Liver (tissue), 9 donors: ENCODE measurements around the gene RFT1. TPM values are rescaled to one million over a fixed set of nuclear protein-coding genes. Genes with fewer than 3 reads are reported as not detected.

Source experiments
- DNase-seq: peaks from one replicate; pipeline ENCODE4 v3.0.0-alpha.2; 2017; ENCODE audit warnings: low spot score
- H3K27ac ChIP-seq, 2 donors: one replicate each; pipeline ENCODE4 v1.7.0; 2013; ENCODE audit warnings: inconsistent platforms in 2 of 2, low read length in 2 of 2, control low read depth in 1 of 2, low read depth in 1 of 2, mild to moderate bottlenecking in 1 of 2
- H3K27me3 ChIP-seq, 4 donors: one replicate each; pipeline versions ENCODE4 v1.6.1 to v1.7.0; 2013; ENCODE audit warnings: low read length in 3 of 4, inconsistent platforms in 1 of 4, mild to moderate bottlenecking in 1 of 4, moderate library complexity in 1 of 4; ENCODE audit not compliant: control insufficient read depth in 4 of 4, insufficient read depth in 4 of 4
- H3K36me3 ChIP-seq, 4 donors: one replicate each; pipeline versions ENCODE4 v1.6.1 to v1.7.0; 2013; ENCODE audit warnings: low read length in 3 of 4, mild to moderate bottlenecking in 3 of 4, low read depth in 1 of 4, moderate library complexity in 1 of 4; ENCODE audit not compliant: control insufficient read depth in 4 of 4, insufficient read depth in 3 of 4
- H3K4me1 ChIP-seq, 4 donors: one replicate each; pipeline versions ENCODE4 v1.6.1 to v1.7.0; 2013; ENCODE audit warnings: low read length in 3 of 4, mild to moderate bottlenecking in 3 of 4, moderate library complexity in 1 of 4; ENCODE audit not compliant: control insufficient read depth in 4 of 4, insufficient read depth in 4 of 4
- H3K4me3 ChIP-seq, 3 donors: one replicate each; pipeline versions ENCODE4 v1.6.1 to v1.7.0; 2013; ENCODE audit warnings: low read length in 3 of 3, control low read depth in 1 of 3, low read depth in 1 of 3, mild to moderate bottlenecking in 1 of 3
- H3K9ac ChIP-seq, 2 donors: one replicate each; pipeline ENCODE4 v1.7.0; 2013; ENCODE audit warnings: low read length in 2 of 2, mild to moderate bottlenecking in 2 of 2, moderate library complexity in 2 of 2, control low read depth in 1 of 2, low read depth in 1 of 2
- H3K9me3 ChIP-seq, 4 donors: one replicate each; pipeline versions ENCODE4 v1.6.1 to v1.7.0; 2013; ENCODE audit warnings: low read length in 3 of 4; ENCODE audit not compliant: control insufficient read depth in 4 of 4
- EGR1 ChIP-seq, 2 donors: IDR thresholded peaks; 2 replicates each; pipeline ENCODE4 v1.6.1; 2016 to 2018; ENCODE audit warnings: antibody characterized with exemption in 2 of 2, low read depth in 2 of 2
- FOXA1 ChIP-seq: IDR thresholded peaks from 2 replicates; pipeline ENCODE4 v1.6.1; 2016; ENCODE audit warnings: antibody characterized with exemption
- FOXA2 ChIP-seq: IDR thresholded peaks from 2 replicates; pipeline ENCODE4 v1.6.1; 2016; ENCODE audit warnings: antibody characterized with exemption
- GABPA ChIP-seq, 2 donors: IDR thresholded peaks in 1 of 2; conservative IDR thresholded peaks in 1 of 2; 2 replicates each; pipeline ENCODE4 v1.6.1; 2016; ENCODE audit warnings: antibody characterized with exemption in 2 of 2, mild to moderate bottlenecking in 1 of 2, moderate library complexity in 1 of 2
- HNF4A ChIP-seq, 2 donors: conservative IDR thresholded peaks; 2 replicates each; pipeline ENCODE4 v1.6.1; 2016; ENCODE audit warnings: antibody characterized with exemption in 2 of 2, mild to moderate bottlenecking in 2 of 2
- HNF4G ChIP-seq: IDR thresholded peaks from 2 replicates; pipeline ENCODE4 v1.6.1; 2016; ENCODE audit warnings: antibody characterized with exemption
- JUND ChIP-seq, 2 donors: IDR thresholded peaks; 2 replicates each; pipeline ENCODE4 v1.6.1; 2016; ENCODE audit warnings: antibody characterized with exemption in 2 of 2
- NR2F2 ChIP-seq: IDR thresholded peaks from 2 replicates; pipeline ENCODE4 v1.6.1; 2016; ENCODE audit warnings: antibody characterized with exemption
- RAD21 ChIP-seq, 2 donors: IDR thresholded peaks; 2 replicates each; pipeline ENCODE4 v1.6.1; 2016; ENCODE audit warnings: antibody characterized with exemption in 2 of 2, mild to moderate bottlenecking in 2 of 2
- RXRA ChIP-seq, 2 donors: IDR thresholded peaks; 2 replicates each; pipeline ENCODE4 v1.6.1; 2017 to 2018; ENCODE audit warnings: antibody characterized with exemption in 2 of 2, mild to moderate bottlenecking in 1 of 2
- TAF1 ChIP-seq: conservative IDR thresholded peaks from 2 replicates; pipeline ENCODE4 v1.6.1; 2016; ENCODE audit warnings: antibody characterized with exemption, mild to moderate bottlenecking
- YY1 ChIP-seq: IDR thresholded peaks from 2 replicates; pipeline ENCODE4 v1.6.1; 2016; ENCODE audit warnings: antibody characterized with exemption, mild to moderate bottlenecking
- WGBS: extraction: QIAGEN DNeasy Blood & Tissue Kit; methylation state at CpG from one replicate; pipeline ENCODE4 v1.1.7; 2013; 5-methylcytosine and 5-hydroxymethylcytosine counted together
- polyA plus RNA-seq, 2 donors: library from polyadenylated mRNA; stranded (reverse) in 1 of 2; unstranded in 1 of 2; fragments of 200-250 nt in 1 of 2; fragments of >200 nt in 1 of 2; fragmentation: Nextera tagmentation in 1 of 2; extraction: Ambion mirVana in 1 of 2; gene quantifications; one replicate each; pipeline versions ENCODE4 v1.2.1 to v1.2.3, GENCODE V29; 2013 to 2015
- total RNA-seq, 2 donors: library from RNA; depleted of rRNA; stranded (reverse); fragments of >200 nt; gene quantifications; one replicate each; pipeline ENCODE4 v1.2.3, GENCODE V29; 2014
- TF ChIP-seq, protein P1 (sequence below): IDR thresholded peaks from 2 replicates; pipeline ENCODE4 v1.6.1; 2016; ENCODE audit warnings: antibody characterized with exemption
- TF ChIP-seq, protein P2 (sequence below): IDR thresholded peaks from 2 replicates; pipeline ENCODE4 v1.6.1; 2016; ENCODE audit warnings: antibody characterized with exemption
- TF ChIP-seq, protein P3 (sequence below): IDR thresholded peaks from 2 replicates; pipeline ENCODE4 v1.6.1; 2016; ENCODE audit warnings: antibody characterized with exemption
- donor health status: healthy.
- donor health status: healthy.
- donor health status: healthy.
- donor health status: healthy.
- donor health status: healthy.

Gene RFT1
- total and polyA plus RNA-seq, 4 donors: 8.0 to 12.6 (median 11.8) TPM

DNA sequence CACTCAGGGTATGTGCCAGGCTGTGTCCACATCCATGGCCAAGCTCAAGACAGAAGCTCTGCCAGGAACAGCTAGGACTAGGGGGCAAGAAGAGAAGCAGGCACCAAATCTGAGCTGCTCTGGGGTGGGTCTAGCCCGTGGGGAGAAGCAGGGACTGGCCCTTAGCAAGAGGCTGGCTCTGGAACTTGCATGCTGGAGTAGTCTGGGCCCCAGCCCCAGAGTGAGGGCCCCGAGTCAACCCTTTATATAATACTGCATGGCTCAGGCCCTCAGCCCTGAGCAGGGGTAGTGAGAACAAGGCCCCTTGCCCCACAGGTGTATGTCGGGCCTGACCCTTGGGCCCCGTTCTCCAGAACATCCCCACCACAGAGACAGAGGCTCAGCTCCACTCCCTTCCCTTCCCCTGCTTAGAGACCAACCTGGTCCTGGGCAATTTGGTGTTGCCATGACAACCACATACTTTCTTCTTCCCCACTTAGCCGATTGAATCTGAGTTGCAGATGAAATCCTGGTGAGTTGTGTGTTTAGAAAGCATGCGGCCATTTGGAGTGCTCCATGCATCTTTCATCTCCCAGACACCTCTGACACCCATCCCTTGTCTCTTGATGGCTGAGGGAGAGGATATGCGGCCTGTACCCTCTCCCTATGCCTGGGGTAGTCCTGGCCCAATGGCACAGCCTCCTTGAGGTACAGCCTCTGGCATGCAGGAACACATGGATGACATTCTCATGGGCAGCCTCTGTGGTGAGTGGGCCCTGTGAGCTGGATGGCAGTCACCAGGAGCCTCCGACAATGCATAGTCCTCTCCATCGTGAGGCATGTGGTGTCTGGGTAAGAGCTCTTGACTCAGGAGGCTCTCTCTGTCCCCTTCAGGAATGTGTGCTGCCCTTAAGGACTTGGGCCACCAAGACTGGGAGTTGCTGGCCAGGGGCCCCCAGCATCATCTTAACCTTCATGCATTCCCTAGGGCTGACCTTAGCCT, 55.2 kb downstream of the RFT1 start:
- DNase-seq: no peak
- 93% methylated on average over 9 of the region's 9 CpGs for WGBS
- no peak overlapping the region for H3K27ac ChIP-seq
- TF ChIP-seq, protein P1, sequence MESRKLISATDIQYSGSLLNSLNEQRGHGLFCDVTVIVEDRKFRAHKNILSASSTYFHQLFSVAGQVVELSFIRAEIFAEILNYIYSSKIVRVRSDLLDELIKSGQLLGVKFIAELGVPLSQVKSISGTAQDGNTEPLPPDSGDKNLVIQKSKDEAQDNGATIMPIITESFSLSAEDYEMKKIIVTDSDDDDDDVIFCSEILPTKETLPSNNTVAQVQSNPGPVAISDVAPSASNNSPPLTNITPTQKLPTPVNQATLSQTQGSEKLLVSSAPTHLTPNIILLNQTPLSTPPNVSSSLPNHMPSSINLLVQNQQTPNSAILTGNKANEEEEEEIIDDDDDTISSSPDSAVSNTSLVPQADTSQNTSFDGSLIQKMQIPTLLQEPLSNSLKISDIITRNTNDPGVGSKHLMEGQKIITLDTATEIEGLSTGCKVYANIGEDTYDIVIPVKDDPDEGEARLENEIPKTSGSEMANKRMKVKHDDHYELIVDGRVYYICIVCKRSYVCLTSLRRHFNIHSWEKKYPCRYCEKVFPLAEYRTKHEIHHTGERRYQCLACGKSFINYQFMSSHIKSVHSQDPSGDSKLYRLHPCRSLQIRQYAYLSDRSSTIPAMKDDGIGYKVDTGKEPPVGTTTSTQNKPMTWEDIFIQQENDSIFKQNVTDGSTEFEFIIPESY: no peak
- TF ChIP-seq HNF4G (no peak), EGR1 (IDR thresholded peaks at IDR 0.05; ENCODE audit: low read depth in 2 of 2) (no peak), NR2F2 (no peak), GABPA (IDR thresholded peaks at IDR 0.05 in 1 of 2, conservative IDR thresholded peaks at IDR 0.05 in 1 of 2) (no peak), JUND (IDR thresholded peaks at IDR 0.05) (no peak), FOXA2 (no peak), RXRA (IDR thresholded peaks at IDR 0.05) (no peak)
- TF ChIP-seq, protein P2, sequence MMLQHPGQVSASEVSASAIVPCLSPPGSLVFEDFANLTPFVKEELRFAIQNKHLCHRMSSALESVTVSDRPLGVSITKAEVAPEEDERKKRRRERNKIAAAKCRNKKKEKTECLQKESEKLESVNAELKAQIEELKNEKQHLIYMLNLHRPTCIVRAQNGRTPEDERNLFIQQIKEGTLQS: no peak
- TF ChIP-seq, protein P3, sequence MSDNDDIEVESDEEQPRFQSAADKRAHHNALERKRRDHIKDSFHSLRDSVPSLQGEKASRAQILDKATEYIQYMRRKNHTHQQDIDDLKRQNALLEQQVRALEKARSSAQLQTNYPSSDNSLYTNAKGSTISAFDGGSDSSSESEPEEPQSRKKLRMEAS: no peak
- no peaks in the 10 kb centered on the region for H3K9me3 ChIP-seq
- H3K36me3 ChIP-seq: no peaks in the 10 kb centered on the region
- H3K4me3 ChIP-seq: no peak overlapping the region
- peaks cover 0 to 21% (median 14%) of the 10 kb centered on the region in 4 donors for H3K4me1 ChIP-seq
- H3K9ac ChIP-seq: no peak overlapping the region
- H3K27me3 ChIP-seq: no peaks in the 10 kb centered on the region

DNA sequence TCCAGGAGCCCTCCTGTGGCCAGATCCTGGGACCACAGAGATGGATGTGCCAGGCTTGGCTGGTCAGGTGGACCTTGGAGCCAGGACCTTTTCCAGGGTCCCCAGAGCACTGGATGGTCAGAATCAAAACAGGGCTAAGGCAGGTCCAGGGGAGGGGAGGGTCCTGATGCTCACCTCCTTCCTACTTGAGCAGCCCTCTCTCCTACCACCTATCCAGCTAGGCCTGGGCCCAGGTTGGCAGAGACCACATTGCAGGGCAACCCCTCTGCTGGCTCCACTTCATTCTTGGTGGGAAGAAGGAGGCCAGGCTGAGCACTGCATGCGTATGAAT, 55.9 kb downstream of the RFT1 start:
- no peak for DNase-seq

DNA sequence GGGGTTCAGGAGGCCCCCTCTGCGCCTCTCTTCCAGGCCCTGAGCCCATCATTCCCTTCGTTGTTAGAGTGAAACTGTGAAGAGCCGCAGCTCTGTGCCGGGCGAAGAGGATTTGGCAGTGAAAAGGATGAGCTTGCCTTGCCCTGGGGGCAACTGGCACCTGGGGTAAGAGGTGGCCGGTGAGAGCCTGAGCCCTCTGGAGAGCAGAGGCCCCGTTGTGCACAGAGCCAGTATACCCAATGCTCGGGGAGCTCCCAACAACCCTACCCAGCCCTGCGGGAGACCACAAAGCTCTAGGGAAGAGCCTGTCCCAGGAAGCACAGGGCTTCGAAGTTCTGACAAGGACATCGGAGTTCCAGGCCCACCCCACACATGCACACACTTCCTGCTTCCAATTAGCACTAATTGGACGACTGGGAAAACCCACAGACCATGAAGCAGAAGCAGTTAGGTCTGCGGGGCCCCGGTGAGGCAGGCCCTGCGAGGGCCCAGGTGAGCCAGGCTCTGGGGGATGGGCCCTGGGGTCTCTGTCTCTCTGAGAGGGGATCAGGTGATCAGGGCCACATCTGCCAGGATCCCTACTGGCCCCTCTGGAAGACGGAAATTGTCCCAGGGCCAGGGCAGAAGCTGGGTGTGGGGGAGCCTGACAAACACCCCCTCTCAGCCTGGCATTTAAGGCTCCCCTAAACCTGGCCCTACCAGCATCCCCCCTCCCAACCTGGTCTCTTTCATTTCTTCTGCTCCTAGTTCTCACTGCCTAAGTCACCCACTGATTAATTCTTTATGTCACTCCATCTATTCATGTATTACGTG, 56.5 kb downstream of the RFT1 start:
- Histone ChIP-seq H3K27me3 (no peaks in the 10 kb centered on the region), H3K9me3 (no peaks in the 10 kb centered on the region), H3K27ac (peak overlapping the region; percentile 21 to 45), H3K36me3 (no peaks in the 10 kb centered on the region), H3K4me3 (peak overlapping the region; percentile 53 to 74 (median 70)), H3K9ac (peak overlapping the region; percentile 58 to 64), H3K4me1 (peaks cover 0 to 21% (median 14%) of the 10 kb centered on the region in 4 donors)
- no peak for TF ChIP-seq HNF4A (conservative IDR thresholded peaks at IDR 0.05)
- TF ChIP-seq TAF1: no peak
- no peak for TF ChIP-seq EGR1 (IDR thresholded peaks at IDR 0.05; ENCODE audit: low read depth in 2 of 2)
- TF ChIP-seq YY1: no peak
- TF ChIP-seq NR2F2: no peak
- 62% methylated on average over 17 of the region's 17 CpGs for WGBS
- no peak for DNase-seq

More for the DNA sequence above, 55.9 kb downstream of the RFT1 start:
- Histone ChIP-seq H3K9ac (no peak overlapping the region), H3K4me3 (no peak overlapping the region), H3K27ac (no peak overlapping the region), H3K36me3 (no peaks in the 10 kb centered on the region), H3K27me3 (no peaks in the 10 kb centered on the region), H3K4me1 (peaks cover 0 to 21% (median 14%) of the 10 kb centered on the region in 4 donors), H3K9me3 (no peaks in the 10 kb centered on the region)
- TF ChIP-seq YY1 (no peak), NR2F2 (no peak), FOXA1 (no peak), RAD21 (IDR thresholded peaks at IDR 0.05) (peak in 1 of 2 donors; percentile 42)
- 91% methylated on average over 1 of the region's 1 CpG for WGBS
